Mucosa of gallbladder (tissue), 1 donor: ENCODE data around the gene DYNC1LI2. TPM values are rescaled to one million over a fixed set of nuclear protein-coding genes. Genes with fewer than 3 reads are reported as not detected.

Experiments
- total RNA-seq: library from RNA; stranded (reverse); gene quantifications from one replicate; pipeline ENCODE4 v1.2.1, GENCODE V29; 2021
- donor health status: DM: no; HTN: no; CAD: no.

DYNC1LI2 gene
- total RNA-seq, 1 donor from 2014 or later, result 151 TPM

Other genes starting within 250 kb of the DYNC1LI2 start
- gene TK2, start 201.5 kb downstream of the DYNC1LI2 start, total RNA-seq, result 38.5 TPM
- gene CKLF, start 199.0 kb downstream of the DYNC1LI2 start, total RNA-seq, result 50.0 TPM
- 12.1 TPM for gene CMTM1, start 185.2 kb downstream of the DYNC1LI2 start, total RNA-seq
- not detected for gene CMTM2, start 172.1 kb downstream of the DYNC1LI2 start, total RNA-seq
- 19.2 TPM for gene CMTM3, start 146.9 kb downstream of the DYNC1LI2 start, total RNA-seq
- 67.9 TPM for gene CMTM4, start 54.9 kb downstream of the DYNC1LI2 start, total RNA-seq
- not detected for gene TERB1, start 50.0 kb upstream of the DYNC1LI2 start, total RNA-seq
- gene NAE1, start 79.4 kb upstream of the DYNC1LI2 start, total RNA-seq, result 46.1 TPM
- not detected for gene CA7, start 92.8 kb upstream of the DYNC1LI2 start, total RNA-seq
- gene PDP2, start 128.9 kb upstream of the DYNC1LI2 start, total RNA-seq, result 18.6 TPM
- gene CDH16, start 167.3 kb upstream of the DYNC1LI2 start, total RNA-seq, result 8.7 TPM
- 9.4 TPM for gene RRAD, start 173.9 kb upstream of the DYNC1LI2 start, total RNA-seq
- 84.5 TPM for gene CIAO2B, start 182.8 kb upstream of the DYNC1LI2 start, total RNA-seq
- 187 TPM for gene CES2, start 183.9 kb upstream of the DYNC1LI2 start, total RNA-seq
- gene CES3, start 209.7 kb upstream of the DYNC1LI2 start, total RNA-seq, result 5.2 TPM
- 19.4 TPM for gene CES4A, start 237.0 kb upstream of the DYNC1LI2 start, total RNA-seq